ENCODE results near the gene MMP17. TPM values are rescaled to one million over a fixed set of nuclear protein-coding genes. Genes with fewer than 3 reads are reported as not detected.

The MMP17 gene
- total RNA-seq, 1 experiment from 2014 or later = 0.61 TPM

- TF ChIP-seq CTCF (IDR thresholded peaks at IDR 0.05; ENCODE audit: unreplicated experiment) = no peak
- Mint-ChIP-seq H3K9me3 (ENCODE audit: low read depth, unreplicated experiment) (no peaks in the 10 kb centered on the region), H3K36me3 (ENCODE audit: insufficient read depth, unreplicated experiment) (peaks cover 13% of the 10 kb centered on the region), H3K27me3 (ENCODE audit: unreplicated experiment) (peaks cover 51% of the 10 kb centered on the region), H3K27ac (ENCODE audit: unreplicated experiment) (no peak overlapping the region), H3K4me3 (ENCODE audit: low read depth, unreplicated experiment) (no peak overlapping the region), H3K4me1 (ENCODE audit: low read depth, unreplicated experiment) (no peaks in the 10 kb centered on the region)
- intact Hi-C loops (cut with micrococcal nuclease; ENCODE audit: unreplicated experiment) = loop anchor here (10.0 kb wide), 1 partner anchor 221 kb away; no protein-coding TSS in a partner anchor
- no peak for DNase-seq
- BruUV-seq (replicated peaks) = no TSS peak
- CTCF ChIA-PET = interaction anchor here (0.7 kb wide), 3 partner anchors 53 to 201 kb away, joined by 3 to 11 read pairs (median 10); no protein-coding TSS in a partner anchor
Observed at GRCh38 chr12:131825146-131825892, 2.9 kb upstream of the MMP17 start.

GRCh38 chr12:131826097-131826928, 1.9 kb upstream of the MMP17 start:
- no peak overlapping the region for H3K27ac Mint-ChIP-seq (ENCODE audit: unreplicated experiment)
- peaks cover 60% of the 10 kb centered on the region for H3K27me3 Mint-ChIP-seq (ENCODE audit: unreplicated experiment)
- peak overlapping the region; percentile 53 for H3K4me3 Mint-ChIP-seq (ENCODE audit: low read depth, unreplicated experiment)
- no peaks in the 10 kb centered on the region for H3K9me3 Mint-ChIP-seq (ENCODE audit: low read depth, unreplicated experiment)
- H3K4me1 Mint-ChIP-seq (ENCODE audit: low read depth, unreplicated experiment) = peaks cover 7% of the 10 kb centered on the region
- TF ChIP-seq CTCF (IDR thresholded peaks at IDR 0.05; ENCODE audit: unreplicated experiment) = no peak
- intact Hi-C loops (cut with micrococcal nuclease; ENCODE audit: unreplicated experiment) = loop anchor here (10.0 kb wide), 1 partner anchor 222 kb away; no protein-coding TSS in a partner anchor
- no peak for DNase-seq
- CTCF ChIA-PET = interaction anchor here (0.7 kb wide), 4 partner anchors 54 to 250 kb away, joined by 3 to 11 read pairs (median 6); no protein-coding TSS in a partner anchor
- no TSS peak for BruUV-seq (replicated peaks)
- H3K36me3 Mint-ChIP-seq (ENCODE audit: insufficient read depth, unreplicated experiment) = peaks cover 13% of the 10 kb centered on the region

- no peak for TF ChIP-seq CTCF (IDR thresholded peaks at IDR 0.05; ENCODE audit: unreplicated experiment)
- BruUV-seq (replicated peaks) = no TSS peak
- Mint-ChIP-seq H3K36me3 (ENCODE audit: insufficient read depth, unreplicated experiment) (peaks cover 18% of the 10 kb centered on the region), H3K4me3 (ENCODE audit: low read depth, unreplicated experiment) (peak overlapping the region; percentile 64), H3K4me1 (ENCODE audit: low read depth, unreplicated experiment) (peaks cover 20% of the 10 kb centered on the region), H3K27me3 (ENCODE audit: unreplicated experiment) (peaks cover 85% of the 10 kb centered on the region), H3K27ac (ENCODE audit: unreplicated experiment) (peak overlapping the region; percentile 15), H3K9me3 (ENCODE audit: low read depth, unreplicated experiment) (no peaks in the 10 kb centered on the region)
- intact Hi-C loops (cut with micrococcal nuclease; ENCODE audit: unreplicated experiment) = loop anchor here (10.0 kb wide), 1 partner anchor 224 kb away; no protein-coding TSS in a partner anchor
- CTCF ChIA-PET = no interaction called here
- DNase-seq = peak; percentile 58
Observed at GRCh38 chr12:131828671-131829355, 620 bp downstream of the MMP17 start.

- CTCF ChIA-PET = interaction anchor here (1.4 kb wide), 1 partner anchor 22 kb away, joined by 5 read pairs; no protein-coding TSS in a partner anchor
- H3K9me3 Mint-ChIP-seq (ENCODE audit: low read depth, unreplicated experiment) = no peaks in the 10 kb centered on the region
- peaks cover 18% of the 10 kb centered on the region for H3K36me3 Mint-ChIP-seq (ENCODE audit: insufficient read depth, unreplicated experiment)
- no TSS peak for BruUV-seq (replicated peaks)
- peak overlapping the region; percentile 15 for H3K27ac Mint-ChIP-seq (ENCODE audit: unreplicated experiment)
- H3K4me3 Mint-ChIP-seq (ENCODE audit: low read depth, unreplicated experiment) = peak overlapping the region; percentile 64
- peaks cover 87% of the 10 kb centered on the region for H3K27me3 Mint-ChIP-seq (ENCODE audit: unreplicated experiment)
- TF ChIP-seq CTCF (IDR thresholded peaks at IDR 0.05; ENCODE audit: unreplicated experiment) = no peak
- intact Hi-C loops (cut with micrococcal nuclease; ENCODE audit: unreplicated experiment) = loop anchor here (10.0 kb wide), 1 partner anchor 225 kb away; no protein-coding TSS in a partner anchor
- DNase-seq = no peak
- peaks cover 20% of the 10 kb centered on the region for H3K4me1 Mint-ChIP-seq (ENCODE audit: low read depth, unreplicated experiment)
Observed at GRCh38 chr12:131829356-131829747, 1.2 kb downstream of the MMP17 start.

Measured in Calu3 (cell line).